Ishikawa (cell line): Measurements from ENCODE around the gene PTPRN2.

Experiments used
- EP300 ChIP-seq: IDR thresholded peaks from 2 replicates; pipeline ENCODE4 v1.6.1; 2012; ENCODE audit warnings: borderline replicate concordance
- NFIC ChIP-seq: IDR thresholded peaks from 2 replicates; pipeline ENCODE4 v1.6.1; 2012
- RAD21 ChIP-seq: IDR thresholded peaks from 2 replicates; pipeline ENCODE4 v1.6.1; 2012; ENCODE audit warnings: low read depth
- TAF1 ChIP-seq: IDR thresholded peaks from 2 replicates; pipeline ENCODE4 v1.6.1; 2012; ENCODE audit warnings: low read depth, mild to moderate bottlenecking
- YY1 ChIP-seq: IDR thresholded peaks from 2 replicates; pipeline ENCODE4 v1.6.1; 2012; ENCODE audit warnings: low read depth

- TF ChIP-seq RAD21 (no peak), TAF1 (no peak), EP300 (no peak), YY1 (no peak), NFIC (no peak)
Observed at GRCh38 chr7:157661611-157661975, 926.0 kb downstream of the PTPRN2 start.
